GM12865 (cell line): Measurements from ENCODE around the gene PRDM5.

Experiments used
- DNase-seq: peaks from one replicate; pipeline ENCODE4 v3.0.0; 2010; ENCODE audit warnings: low read depth
- H3K4me3 ChIP-seq: 2 replicates; pipeline ENCODE4 v1.5.1; 2011; ENCODE audit warnings: mild to moderate bottlenecking, low read depth, low read length, control low read depth
- CTCF ChIP-seq: IDR thresholded peaks from 2 replicates; pipeline ENCODE4 v1.5.1; 2011; ENCODE audit warnings: low read length, control low read depth, low read depth, inconsistent platforms; ENCODE audit not compliant: insufficient read depth; ENCODE audit errors: missing control alignments

Gene PRDM5

GRCh38 chr4:120680647-120681228 lies 241.8 kb downstream of the PRDM5 start:
- no peak for TF ChIP-seq CTCF
- H3K4me3 ChIP-seq = no peak overlapping the region
- peak; percentile 5 for DNase-seq

GRCh38 chr4:120673696-120674095 lies 248.8 kb downstream of the PRDM5 start:
- TF ChIP-seq CTCF = no peak
- no peak overlapping the region for H3K4me3 ChIP-seq
- DNase-seq = no peak

- DNase-seq = no peak
- H3K4me3 ChIP-seq = no peak overlapping the region
- TF ChIP-seq CTCF = no peak
These were observed 249.9 kb downstream of the PRDM5 start for GRCh38 chr4:120672558-120673147.

DNA sequence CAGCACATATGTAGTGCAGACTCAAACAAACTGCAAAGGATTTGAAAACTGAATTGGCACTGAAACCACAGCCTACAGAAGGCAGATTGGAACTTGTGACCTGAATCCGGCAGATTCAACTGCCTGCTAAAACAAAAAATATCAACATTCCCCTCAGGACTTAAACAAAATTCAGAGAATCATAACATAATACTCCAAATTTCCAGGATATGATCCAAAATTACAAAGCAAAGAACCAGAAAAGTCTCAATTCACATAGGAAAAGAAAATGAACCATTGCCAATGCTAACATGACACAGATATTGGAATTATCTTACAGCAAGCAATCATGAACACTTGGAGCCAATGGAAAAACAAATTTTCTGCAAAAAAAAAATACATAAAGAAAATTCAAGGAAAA lies 250.4 kb downstream of the PRDM5 start:
- no peak for TF ChIP-seq CTCF
- DNase-seq = no peak
- no peak overlapping the region for H3K4me3 ChIP-seq

- DNase-seq = no peak
These were observed 251.0 kb downstream of the PRDM5 start for GRCh38 chr4:120671538-120671937.

DNA sequence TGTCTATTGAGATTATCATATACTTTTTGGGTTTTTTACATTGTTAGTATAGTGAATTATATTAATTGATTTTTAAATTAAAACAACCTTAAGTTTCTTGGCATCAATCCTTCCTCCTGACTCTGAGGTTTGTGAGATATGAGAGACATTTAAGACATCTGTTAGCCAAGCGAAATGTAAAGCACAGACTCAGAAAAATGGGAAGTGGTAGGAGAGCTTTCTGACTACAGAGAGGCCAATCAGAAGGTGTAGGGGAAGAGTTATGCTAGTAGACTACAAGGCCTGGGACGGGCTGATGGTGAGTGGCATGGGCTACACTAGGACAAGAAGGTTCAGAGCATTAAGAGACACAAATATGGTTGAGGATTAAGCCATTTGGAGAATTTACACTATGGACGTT lies 255.4 kb downstream of the PRDM5 start:
- TF ChIP-seq CTCF = no peak
- DNase-seq = no peak
- no peak overlapping the region for H3K4me3 ChIP-seq

More at GRCh38 chr4:120671538-120671937, 251.0 kb downstream of the PRDM5 start:
- H3K4me3 ChIP-seq = no peak overlapping the region
- TF ChIP-seq CTCF = no peak

DNA sequence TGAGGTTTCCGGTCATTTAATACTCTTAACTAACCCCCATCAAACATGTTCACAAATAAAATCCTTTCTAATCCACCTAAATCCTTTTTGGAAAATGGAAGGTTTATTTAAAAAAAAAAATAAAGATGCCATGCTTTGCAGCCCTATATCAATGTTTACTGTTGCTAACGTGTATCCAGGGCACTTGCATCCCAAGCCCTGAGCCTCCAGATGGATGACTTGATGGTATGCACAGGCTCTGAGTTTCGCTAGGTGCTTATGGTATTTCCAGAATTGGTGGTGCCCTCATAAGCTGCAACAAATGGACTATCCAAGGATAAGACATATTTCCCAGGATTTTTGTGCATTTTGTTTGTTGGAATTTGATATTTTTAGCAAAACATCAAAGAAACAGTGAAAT lies 257.7 kb downstream of the PRDM5 start:
- DNase-seq = no peak
- H3K4me3 ChIP-seq = no peak overlapping the region
- no peak for TF ChIP-seq CTCF
